Omental fat pad (tissue), 4 donors: ENCODE data around the gene NXPE3. TPM values are rescaled to one million over a fixed set of nuclear protein-coding genes. Genes with fewer than 3 reads are reported as not detected.

ENCODE experiments used
- ATAC-seq: fragments of 150-250 bp; one replicate; pipeline ENCODE4 v1.9.1; 2016; ENCODE audit warnings: mild to moderate bottlenecking, moderate library complexity; ENCODE audit not compliant: low FRiP score
- DNase-seq: peaks from one replicate; pipeline ENCODE4 v3.0.0-alpha.2; 2019; ENCODE audit warnings: low spot score
- CTCF ChIP-seq, 3 donors: fragments of 450-650 bp; IDR thresholded peaks; one replicate each; pipeline ENCODE4 v1.5.1; 2016 to 2017; ENCODE audit warnings: antibody characterized with exemption in 3 of 3, mild to moderate bottlenecking in 3 of 3, moderate library complexity in 2 of 3
- total RNA-seq, 4 donors: library from RNA; depleted of rRNA; stranded (reverse); fragments of >200 nt; gene quantifications; one replicate each; pipeline ENCODE4 v1.1.0, GENCODE V29; 2016

The NXPE3 gene
- total RNA-seq, 4 donors from 2014 or later = 6.5 to 22.9 (median 10.7) TPM

GRCh38 chr3:101848754-101849713 is 70.0 kb downstream of the NXPE3 start, which contains the start of gene NFKBIZ:
Gene NFKBIZ, plus strand, starts transcription at chr3:101849514. Its CDS starts 115 bp downstream, at chr3:101849629.
- ATAC-seq = peak; percentile 92
- peak; percentile 87 for DNase-seq
- TF ChIP-seq CTCF (IDR thresholded peaks at IDR 0.05) = no peak

GRCh38 chr3:101849714-101850245 is 70.8 kb downstream of the NXPE3 start:
- DNase-seq (no peak), ATAC-seq (peak; percentile 16)
- no peak for TF ChIP-seq CTCF (IDR thresholded peaks at IDR 0.05)

- ATAC-seq = no peak
- no peak for DNase-seq
- TF ChIP-seq CTCF (IDR thresholded peaks at IDR 0.05) = no peak
Measured at GRCh38 chr3:101850246-101851051, 71.4 kb downstream of the NXPE3 start.

GRCh38 chr3:101851072-101851770 is 72.2 kb downstream of the NXPE3 start:
- DNase-seq (no peak), ATAC-seq (no peak)
- TF ChIP-seq CTCF (IDR thresholded peaks at IDR 0.05) = no peak

GRCh38 chr3:101851850-101852714 is 73.1 kb downstream of the NXPE3 start:
- DNase-seq (no peak), ATAC-seq (no peak)
- no peak for TF ChIP-seq CTCF (IDR thresholded peaks at IDR 0.05)
